LHCN-M2 (cell line): ENCODE data around the gene DPH5. TPM values are rescaled to one million over a fixed set of nuclear protein-coding genes. Genes with fewer than 3 reads are reported as not detected.
"Not testable (repeated sequence)": the region's sequence is repeated elsewhere in the genome, so short reads cannot be mapped to it uniquely, and the experiment has no call there.

Experiments used
- DNase-seq: peaks from one replicate; pipeline ENCODE4 v3.0.0-alpha.2; 2012; ENCODE audit warnings: low read depth
- total RNA-seq: library from RNA; depleted of rRNA; stranded (reverse); fragments of >200 nt; gene quantifications from 2 replicates; pipeline ENCODE4 v1.2.3, GENCODE V29; 2014

Gene DPH5
- total RNA-seq, 1 experiment from 2014 or later, result 38.9 TPM

DNA sequence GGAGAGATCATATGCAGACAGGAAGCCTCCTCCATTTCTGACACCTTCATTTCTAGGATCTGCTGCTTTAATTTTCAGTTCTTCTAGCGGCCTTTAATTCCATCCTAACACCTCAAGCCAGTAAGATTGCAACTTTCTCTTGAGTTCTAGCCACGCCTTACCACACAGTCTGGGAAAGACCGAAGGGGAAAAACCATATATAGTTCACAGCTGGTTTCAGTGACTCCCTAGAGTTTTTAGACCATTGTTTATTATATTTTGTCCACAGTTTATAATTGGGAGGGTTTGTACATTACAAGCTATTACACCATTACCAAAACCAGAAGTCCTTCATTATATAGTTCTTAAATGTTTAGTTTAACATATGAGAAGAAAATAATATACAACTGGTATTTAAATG is 37.5 kb downstream of the DPH5 start:
- DNase-seq, result no peak

DNA sequence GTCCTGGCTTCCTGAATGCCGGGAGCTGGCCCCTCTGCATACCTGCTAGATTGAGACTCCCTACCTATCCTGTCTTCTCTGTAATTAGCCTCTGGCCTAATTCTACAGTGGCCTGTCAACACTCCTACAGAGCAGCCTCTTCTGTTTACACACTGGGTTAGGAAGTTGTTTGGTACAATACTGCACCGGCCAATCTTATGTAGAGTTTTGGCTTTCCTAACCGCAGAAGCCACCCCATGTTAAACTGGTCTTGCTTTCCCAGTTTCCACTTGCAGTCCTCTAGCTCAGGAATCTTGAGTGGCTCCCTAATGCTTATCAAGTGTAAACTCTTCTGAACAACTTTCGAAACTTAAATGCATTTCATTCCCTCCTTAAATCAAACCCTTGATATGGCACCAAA is 42.8 kb downstream of the DPH5 start:
- no peak for DNase-seq

DNA sequence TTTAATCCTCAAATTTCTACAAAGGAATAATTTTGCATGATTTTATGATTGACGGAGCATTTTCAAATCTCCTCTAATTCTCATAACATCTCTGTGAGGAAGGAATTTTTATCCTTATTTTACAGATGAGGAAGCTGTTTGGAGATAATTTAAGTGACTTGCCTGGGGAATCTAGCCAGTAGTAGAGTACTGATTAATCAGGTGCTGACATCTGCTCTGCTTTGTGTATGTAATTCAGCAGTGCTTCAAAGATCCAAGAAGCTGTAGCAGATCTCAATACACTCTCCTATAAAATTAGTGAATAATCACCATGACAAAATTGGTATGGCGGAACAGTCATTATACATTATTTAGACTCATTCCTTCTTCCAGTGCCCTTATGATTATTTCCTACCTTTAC is 46.0 kb downstream of the DPH5 start:
- no peak for DNase-seq

DNA sequence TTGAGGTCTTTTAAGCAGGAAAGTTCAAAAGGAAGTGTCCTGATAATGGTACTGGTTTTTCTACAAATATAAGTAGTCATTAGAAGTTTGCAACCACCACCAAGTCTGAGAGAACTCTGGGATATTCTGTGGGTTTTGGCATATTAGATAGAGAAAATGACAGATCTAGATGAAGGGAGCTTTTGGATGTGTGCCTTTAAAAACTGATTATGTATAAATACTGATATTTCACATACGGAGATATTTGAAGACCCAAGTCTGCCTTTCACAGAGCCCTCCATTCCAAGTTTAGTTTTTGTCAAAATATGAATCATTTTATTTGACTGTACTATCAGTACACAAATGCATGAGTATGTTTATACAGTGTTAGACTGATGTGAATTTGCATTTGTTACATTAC is 48.6 kb downstream of the DPH5 start:
- no peak for DNase-seq

DNA sequence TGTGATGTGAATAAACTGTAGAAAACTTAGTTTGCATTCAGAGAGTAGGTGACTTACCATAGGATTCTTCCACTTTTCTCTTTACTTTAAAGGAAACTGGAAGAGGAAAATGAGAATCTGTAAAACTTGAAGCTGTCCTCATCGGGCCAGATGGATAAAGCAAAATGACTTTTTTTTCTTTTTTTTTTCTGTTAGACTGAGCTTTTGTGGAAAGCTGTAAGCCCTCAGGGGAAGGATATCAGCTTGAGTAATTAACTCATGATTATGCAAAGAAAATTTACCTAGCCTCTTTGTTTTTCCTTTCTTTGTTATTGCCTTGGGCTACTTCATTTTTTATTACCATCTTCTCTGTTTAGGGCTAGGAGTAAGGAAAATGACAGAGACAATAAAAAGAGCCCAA is 53.4 kb downstream of the DPH5 start:
- DNase-seq, result no peak

DNA sequence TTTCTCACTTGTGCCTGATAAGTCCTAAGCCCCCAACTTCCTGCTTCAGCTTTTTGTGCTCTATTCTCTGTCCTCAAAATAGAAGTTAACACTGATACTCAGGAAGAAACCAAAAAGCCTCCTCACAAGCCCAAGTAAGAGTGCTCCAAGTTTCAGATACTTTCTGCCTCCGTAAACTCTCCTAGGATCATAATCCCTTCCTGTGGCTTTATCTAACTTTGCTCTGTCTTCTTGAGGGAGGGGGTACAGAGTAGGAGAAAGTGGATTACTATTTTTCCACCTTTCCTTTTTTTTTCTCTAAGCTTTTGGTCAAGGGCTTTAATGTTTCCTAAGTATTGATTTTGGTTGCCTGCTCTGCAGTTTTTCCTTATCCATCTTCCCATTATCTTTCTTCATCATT is 54.6 kb downstream of the DPH5 start:
- DNase-seq, result no peak

DNA sequence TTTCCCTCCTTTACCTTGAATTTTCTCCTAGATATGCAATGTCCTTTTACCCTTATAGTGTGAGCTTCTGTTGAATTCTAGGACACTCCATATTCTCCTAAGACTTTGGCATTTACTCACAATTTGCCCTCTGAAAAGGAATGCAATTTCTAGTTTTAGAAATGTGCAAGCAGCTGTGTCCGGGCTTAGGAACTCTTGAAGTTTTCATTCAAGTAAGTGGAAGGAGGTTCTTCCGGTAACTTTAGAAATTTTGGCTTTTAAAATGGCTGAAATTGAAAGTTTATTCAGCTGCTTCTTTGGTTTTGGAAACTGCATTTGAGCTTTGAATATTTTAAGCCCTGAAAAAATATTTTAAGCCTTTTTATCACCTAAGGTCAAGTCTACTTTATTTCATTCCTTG is 56.3 kb downstream of the DPH5 start:
- DNase-seq, result peak; percentile 84

DNA sequence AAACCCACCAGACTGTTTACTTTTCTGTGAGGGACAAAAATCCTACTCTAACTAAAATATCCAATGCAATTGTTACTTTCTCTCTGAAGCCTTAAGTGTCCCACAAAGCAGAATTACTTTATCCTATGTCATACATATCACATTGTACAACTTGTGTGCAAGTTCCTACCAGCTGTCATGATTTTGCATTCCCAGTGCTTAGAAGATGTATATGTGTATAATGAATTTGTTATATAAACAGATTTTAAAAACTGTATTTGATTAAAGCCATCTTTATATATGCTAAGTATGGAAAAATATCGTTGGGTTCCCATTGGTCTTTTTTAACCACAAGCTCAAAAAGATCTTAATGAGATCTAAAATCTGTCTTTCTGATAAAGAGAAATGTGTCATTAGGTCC is 57.0 kb downstream of the DPH5 start:
- peak; percentile 8 for DNase-seq

DNA sequence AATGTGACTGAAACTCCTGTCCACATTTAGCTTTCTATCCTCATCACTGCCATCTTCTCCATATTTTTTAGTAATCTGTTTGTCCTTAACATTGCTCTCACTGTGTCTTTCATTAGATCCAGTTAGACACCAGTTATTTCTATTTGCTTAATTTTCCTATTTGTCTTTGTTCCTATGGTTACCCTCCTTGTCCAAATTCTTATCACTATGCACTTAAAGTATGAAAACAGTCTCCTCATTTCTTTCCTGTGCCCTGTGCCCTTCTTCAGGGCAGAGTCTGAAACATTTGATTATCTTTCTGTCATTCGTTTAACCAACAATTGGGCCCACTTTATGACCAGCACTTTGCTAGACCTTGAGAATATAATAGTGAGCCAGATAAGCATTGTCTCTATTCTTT is 65.5 kb downstream of the DPH5 start:
- no peak for DNase-seq

DNA sequence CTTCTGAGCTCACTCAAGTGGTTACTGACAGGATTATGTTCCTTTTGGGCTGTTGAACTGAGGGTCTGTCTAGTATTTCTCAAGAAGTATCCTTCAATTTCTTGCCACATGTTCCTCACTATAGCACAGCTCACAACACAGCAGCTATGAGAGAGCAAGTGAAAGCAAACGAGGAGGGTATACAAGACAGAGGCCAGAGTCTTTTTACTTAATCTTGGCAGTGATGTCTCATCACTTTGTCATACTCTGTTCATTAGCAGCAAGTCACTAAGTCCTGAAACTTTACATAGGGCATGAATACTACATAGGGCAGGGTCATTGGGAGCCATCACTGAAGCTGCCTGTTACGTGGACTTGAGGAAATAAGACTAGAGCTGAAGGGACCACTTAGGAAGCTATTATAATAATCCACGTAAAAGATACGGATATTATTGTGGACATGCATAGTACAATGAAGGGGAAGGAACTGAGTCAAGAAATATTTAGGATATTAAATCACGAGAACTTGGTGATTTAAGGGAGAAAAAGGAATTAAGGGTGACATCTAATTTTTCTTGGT is 66.0 kb downstream of the DPH5 start:
- peak; percentile 24 for DNase-seq

DNA sequence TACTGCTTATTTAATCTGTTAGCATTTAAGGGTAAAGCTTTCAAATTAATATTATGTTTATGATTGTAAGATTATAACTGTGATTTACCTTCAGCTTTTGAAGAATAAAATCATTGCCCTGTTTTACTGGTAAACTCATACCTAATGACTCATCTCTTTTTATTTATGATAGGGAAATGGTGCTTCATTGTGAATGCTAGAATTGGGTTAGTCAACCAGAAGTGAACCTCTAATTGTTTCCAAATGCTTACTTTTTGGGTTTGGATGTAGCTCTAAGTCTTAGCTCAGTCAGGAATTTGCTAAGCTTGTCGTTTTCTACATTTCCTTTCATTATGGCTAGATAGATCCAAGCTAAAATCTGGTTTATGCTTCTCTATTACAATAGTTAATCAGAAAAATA is 70.3 kb downstream of the DPH5 start:
- DNase-seq, result peak; percentile 76

DNA sequence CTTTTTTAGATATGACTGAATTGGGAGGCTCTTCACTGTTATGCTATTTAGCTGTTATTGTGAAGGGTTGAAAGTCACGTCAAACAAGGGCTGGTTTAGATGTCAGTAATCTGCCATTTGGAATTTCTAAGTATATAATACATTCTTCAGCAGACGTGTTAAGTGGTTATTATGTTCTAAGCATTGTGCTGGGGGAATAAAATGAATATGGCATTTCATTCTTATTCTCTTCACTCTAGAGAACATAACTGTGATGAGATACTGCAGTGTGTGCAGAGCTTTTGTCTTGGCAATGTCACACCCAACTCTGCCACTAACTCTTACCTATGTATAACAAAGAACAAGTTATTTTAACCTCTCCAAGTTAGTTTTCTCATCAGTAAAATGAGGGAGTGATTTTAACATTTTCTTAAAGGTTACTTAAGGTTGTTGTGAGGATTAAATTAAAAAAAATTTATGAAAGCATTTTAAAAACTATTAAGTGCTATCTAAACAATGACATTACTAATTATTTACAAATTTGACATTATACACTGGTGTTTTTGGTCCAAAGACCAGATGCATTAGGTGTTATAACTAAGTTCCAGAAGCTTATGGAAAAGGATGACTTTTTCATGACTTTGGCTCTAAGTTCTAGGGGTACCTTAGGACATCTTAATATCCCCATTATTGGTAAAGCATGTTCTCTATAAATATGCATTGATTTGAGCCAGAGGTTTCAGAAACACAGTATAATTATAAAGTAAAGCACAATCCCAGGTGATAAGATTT is 71.4 kb downstream of the DPH5 start:
- no peak for DNase-seq

DNA sequence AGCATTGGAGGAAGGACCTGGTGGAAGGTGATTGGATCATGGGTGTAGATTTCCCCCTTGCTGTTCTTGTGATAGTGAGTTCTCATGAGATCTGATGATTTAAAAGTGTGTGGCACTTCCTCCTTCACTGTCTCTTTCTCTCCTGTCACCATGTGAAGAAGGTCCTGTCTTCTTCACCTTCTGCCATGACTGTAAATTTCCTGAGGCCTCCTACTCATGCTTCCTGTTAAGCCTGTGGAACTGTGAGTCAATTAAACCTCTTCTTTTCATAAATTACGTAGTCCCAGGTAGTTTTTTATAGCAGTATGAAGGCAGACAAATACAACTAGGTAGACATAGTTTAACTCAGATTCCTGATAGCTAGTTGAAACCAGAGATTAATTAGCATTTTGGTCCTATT is 72.6 kb downstream of the DPH5 start:
- not testable (repeated sequence) for DNase-seq

DNA sequence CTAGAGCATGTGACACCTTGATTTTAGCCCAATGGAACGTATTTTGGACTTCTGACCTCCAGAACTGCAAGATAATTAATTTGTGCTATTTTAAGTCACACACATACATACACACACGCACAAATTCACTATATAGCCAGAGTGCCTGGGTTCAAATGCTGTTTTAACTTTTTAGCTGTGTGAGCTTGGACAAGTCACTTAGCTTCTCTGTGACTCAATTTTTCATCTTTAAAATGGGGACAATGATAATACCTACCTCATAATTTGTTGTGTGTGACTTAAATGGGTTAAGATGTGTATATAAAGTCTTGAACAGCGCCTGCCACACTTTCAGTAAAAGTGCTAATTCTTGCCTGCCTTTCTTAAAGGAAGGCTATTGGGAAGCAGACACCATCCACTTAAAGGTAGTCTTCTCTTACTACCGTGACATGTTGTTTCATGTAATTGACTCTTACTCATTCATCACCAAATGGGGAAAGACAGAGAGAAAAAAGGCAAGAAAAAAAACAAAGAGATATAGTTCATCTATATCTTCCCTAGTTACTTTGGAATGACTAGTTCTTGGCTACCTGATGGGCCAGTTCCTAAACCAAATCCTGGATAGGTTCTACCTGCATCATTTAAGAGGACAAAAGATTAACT is 73.4 kb downstream of the DPH5 start:
- no peak for DNase-seq

DNA sequence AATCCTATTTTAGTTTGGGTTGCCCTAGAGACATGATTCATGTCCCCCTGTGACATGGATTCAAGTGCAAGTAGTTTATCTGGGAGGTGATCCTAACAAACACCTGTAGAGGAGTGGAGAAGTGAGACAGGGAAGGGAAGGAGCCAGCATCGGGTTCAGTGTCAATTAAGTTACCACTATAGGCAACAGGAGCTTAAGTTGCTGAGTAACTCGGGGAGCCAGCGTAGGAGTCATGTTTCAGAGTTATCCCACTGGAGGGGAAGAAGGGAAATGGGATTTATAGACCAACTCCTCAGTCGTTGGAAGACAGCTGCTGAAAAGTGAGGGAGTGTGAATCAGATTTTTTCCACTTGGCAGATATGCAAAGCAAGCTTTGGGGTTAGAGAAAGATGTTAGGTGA is 74.8 kb downstream of the DPH5 start:
- peak; percentile 90 for DNase-seq

DNA sequence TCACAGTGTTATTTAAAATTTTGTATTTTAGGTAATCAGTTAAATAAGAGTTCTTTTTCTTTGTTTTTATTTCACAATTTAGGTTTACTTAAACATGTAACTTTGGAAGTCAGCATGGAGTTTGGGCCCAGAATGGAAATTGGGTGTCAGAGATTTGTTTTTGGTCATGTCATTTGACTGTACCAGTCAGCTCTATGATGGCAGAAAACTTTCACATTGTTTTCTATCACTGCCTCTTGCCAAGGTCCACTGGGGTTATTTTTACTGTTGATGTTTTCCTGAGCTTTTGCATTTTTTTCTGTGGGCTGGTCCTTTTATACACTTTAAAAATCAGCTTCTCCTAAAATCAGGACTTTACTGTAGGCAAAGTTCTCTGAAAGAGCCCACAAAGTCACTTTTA is 75.2 kb downstream of the DPH5 start:
- DNase-seq, result no peak

DNA sequence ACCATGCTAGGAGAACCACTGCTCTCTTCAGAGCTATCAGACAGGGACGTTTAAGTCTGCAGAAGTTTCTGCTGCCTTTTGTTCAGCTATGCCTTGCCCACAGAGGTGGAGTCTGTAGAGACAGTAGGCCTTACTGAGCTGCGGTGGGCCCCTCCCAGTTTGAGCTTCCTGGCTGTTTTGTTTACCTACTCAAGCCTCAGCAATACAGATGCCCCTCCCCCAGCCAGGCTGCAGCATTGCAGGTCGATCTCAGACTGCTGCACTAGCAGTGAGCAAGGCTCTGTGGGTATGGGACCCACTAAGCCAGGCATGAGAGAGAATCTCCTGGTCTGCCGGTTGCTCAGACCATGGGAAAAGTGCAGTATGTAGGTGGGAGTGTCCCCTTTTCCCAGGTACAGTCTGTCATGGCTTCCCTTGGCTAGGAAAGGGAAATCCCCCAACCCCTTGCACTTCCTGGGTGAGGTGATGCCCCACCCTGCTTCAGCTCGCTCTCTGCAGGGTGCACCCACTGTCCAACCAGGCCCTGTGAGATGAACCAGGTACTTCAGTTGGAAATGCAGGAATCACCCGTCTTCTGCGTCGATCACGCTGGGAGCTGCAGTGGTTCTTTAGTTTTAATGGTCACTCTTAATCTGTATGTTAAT is 75.9 kb downstream of the DPH5 start:
- not testable (repeated sequence) for DNase-seq

DNA sequence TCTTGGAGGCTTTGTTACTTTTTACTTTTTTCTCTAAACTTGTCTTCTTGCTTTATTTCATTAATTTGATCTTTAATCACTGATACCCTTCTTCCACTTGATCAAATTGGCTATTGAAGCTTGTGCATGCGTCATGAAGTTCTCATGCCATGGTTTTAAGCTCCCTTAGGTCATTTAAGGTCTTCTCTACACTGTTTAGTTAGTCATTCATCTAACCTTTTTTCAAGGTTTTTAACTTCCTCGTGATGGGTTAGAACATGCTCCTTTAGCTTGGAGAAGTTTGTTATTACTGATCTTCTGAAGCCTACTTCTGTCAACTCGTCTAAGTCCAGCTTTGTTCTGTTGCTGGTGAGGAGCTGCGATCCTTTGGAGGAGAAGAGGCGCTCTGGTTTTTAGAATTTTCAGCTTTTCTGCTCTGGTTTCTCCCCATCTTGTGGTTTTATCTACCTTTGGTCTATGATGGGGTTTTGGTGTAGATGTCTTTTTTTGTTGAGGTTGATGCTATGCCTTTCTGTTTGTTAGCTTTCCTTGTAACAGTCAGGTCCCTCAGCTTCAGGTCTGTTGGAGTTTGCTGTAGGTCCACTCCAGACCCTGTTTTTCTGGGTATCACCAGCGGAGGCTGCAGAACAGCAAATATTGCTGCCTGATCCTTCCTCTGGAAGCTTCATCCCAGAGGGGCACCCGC is 76.7 kb downstream of the DPH5 start:
- DNase-seq, result not testable (repeated sequence)

DNA sequence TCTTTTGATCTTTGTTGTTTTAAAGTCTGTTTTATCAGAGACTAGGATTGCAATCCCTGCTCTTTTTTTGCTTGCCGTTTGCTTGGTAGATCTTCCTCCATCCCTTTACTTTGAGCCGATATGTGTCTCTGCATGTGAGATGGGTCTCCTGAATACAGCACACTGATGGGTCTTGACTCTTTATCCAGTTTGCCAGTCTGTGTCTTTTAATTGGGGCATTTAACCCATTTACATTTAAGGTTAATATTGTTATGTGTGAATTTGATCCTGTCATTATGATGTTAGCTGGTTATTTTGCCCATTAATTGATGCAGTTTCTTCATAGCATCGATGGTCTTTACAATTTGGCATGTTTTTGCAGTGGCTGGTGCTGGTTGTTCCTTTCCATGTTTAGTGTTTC is 77.8 kb downstream of the DPH5 start:
- not testable (repeated sequence) for DNase-seq

DNA sequence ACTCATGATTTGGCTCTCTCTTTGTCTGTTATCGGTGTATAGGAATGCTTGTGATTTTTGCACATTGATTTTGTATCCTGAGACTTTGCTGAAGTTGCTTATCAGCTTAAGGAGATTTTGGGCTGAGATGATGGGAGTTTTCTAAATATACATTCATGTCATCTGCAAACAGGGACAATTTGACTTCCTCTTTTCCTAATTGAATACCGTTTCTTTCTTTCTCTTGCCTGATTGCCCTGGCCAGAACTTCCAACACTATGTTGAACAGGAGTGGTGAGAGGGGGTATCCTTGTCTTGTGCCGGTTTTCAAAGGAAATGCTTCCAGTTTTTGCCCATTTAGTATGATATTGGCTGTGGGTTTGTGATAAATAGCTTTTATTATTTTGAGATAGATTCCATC is 79.5 kb downstream of the DPH5 start:
- not testable (repeated sequence) for DNase-seq

DNA sequence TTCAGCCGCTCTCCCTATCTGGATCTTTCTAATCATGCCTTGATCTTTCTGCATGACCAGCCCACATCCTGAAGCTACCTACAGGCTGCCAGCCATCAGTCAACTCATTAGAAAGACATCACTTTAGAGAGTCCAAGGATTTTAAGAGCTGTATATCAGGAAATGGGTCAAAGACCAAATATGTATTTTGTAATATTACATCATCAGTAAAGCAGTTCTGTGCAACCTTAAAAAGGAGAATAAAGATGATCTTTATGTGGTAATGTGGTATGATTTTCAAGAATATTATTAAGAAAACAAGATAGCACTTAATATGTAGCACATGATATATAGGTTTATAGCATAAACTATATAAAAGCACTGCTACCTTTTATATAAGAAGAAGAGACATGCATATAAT is 82.1 kb downstream of the DPH5 start:
- DNase-seq, result no peak
